ENCODE data around the gene SIX3. TPM values are rescaled to one million over a fixed set of nuclear protein-coding genes. Genes with fewer than 3 reads are reported as not detected.

SIX3 gene
- polyA plus RNA-seq, 1 donor from 2014 or later, result not detected

Other genes with a start within 250 kb of the SIX3 start
- not detected for gene SIX2, start 67.8 kb downstream of the SIX3 start, polyA plus RNA-seq